Fibroblast of villous mesenchyme (primary cell): ENCODE data around the gene PRTG. TPM values are rescaled to one million over a fixed set of nuclear protein-coding genes. Genes with fewer than 3 reads are reported as not detected.
"Not testable (repeated sequence)": the region's sequence is repeated elsewhere in the genome, so short reads cannot be mapped to it uniquely, and the experiment has no call there.

Source experiments
- DNase-seq: peaks from one replicate; pipeline ENCODE4 v3.0.0-alpha.2; 2010; ENCODE audit warnings: low read depth
- H3K4me3 ChIP-seq: 2 replicates; pipeline ENCODE4 v1.5.1; 2011; ENCODE audit warnings: low read depth, mild to moderate bottlenecking, low read length
- CTCF ChIP-seq: IDR thresholded peaks from 2 replicates; pipeline ENCODE4 v1.5.1; 2012; ENCODE audit warnings: low read depth, mild to moderate bottlenecking, low read length; ENCODE audit not compliant: insufficient read depth
- total RNA-seq: library from RNA; depleted of rRNA; stranded (reverse); fragments of >200 nt; gene quantifications from 2 replicates; pipeline ENCODE4 v1.2.3, GENCODE V29; 2012

The PRTG gene
- total RNA-seq, 1 donor, result 6.9 TPM

GRCh38 chr15:55599439-55599838, 143.5 kb downstream of the PRTG start:
- DNase-seq, result no peak
- H3K4me3 ChIP-seq, result no peak overlapping the region
- TF ChIP-seq CTCF, result no peak

- DNase-seq, H3K4me3 ChIP-seq: not testable (repeated sequence)
These were observed 149.9 kb downstream of the PRTG start for GRCh38 chr15:55593019-55593418.

DNA sequence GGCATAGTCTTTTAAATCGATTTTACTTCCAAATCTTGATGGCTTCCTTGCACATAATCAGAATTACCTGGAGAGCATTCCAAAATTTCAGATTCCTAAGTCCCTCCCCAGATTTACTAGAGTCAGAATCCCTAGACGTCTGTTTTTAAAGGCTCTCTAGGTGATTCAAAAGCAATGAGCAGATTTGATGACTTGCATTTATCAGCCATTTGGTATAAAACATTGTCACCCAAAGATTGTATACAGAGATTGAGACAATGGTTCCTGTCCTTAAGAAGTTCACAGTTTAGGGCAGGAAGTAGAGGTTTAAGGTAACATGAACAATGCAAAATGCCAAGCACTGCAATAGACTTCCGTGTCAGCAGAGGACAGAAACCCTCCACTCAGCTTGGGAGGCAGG, 152.2 kb downstream of the PRTG start:
- H3K4me3 ChIP-seq, result no peak overlapping the region
- no peak for TF ChIP-seq CTCF
- no peak for DNase-seq

DNA sequence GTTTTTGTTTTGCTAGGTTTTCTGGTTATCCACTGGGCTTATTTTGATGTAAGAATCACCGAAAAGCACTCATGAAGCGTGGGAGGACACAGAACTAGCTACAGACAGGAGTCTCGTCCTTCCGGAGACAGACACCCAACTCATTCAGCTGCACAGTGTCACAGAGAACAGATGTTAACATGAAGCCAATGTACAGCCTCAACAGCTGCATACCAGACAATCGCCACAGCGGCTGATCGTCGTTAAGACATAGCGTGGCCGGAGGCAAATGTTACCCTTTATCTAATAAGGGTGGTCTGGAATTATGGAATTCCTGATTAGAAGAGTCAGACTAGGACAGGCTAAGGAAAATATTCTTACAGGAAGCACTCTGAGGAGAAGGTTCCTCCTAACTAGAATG, 153.7 kb downstream of the PRTG start:
- no peak for TF ChIP-seq CTCF
- DNase-seq, result peak; percentile 62
- H3K4me3 ChIP-seq, result peak overlapping the region; percentile 60

GRCh38 chr15:55588815-55589115, 154.2 kb downstream of the PRTG start:
- TF ChIP-seq CTCF, result no peak
- H3K4me3 ChIP-seq, result peak overlapping the region; percentile 60
- no peak for DNase-seq

GRCh38 chr15:55588070-55588814, 154.7 kb downstream of the PRTG start, which contains the start of gene PYGO1:
PYGO1 (minus strand) TSS chr15:55588345; CDS start chr15:55587883, 462 bp downstream.
- peak within 1 kb of the TSS; percentile 74 for H3K4me3 ChIP-seq
- TF ChIP-seq CTCF, result no peak
- peak; percentile 72 for DNase-seq

GRCh38 chr15:55587321-55588069, 155.5 kb downstream of the PRTG start:
- H3K4me3 ChIP-seq, result peak overlapping the region; percentile 74
- no peak for TF ChIP-seq CTCF
- DNase-seq, result peak; percentile 46
